Right ventricle myocardium superior (tissue), 1 donor: ENCODE results near the gene UGT3A1. TPM values are rescaled to one million over a fixed set of nuclear protein-coding genes. Genes with fewer than 3 reads are reported as not detected.
"Not testable (repeated sequence)": the region's sequence is repeated elsewhere in the genome, so short reads cannot be mapped to it uniquely, and the experiment has no call there.

Source experiments
- ATAC-seq: fragments of 200-7000 bp; cut with Tn5 transposase; one replicate; pipeline ENCODE4 v1.9.1; 2020; ENCODE audit warnings: mild to moderate bottlenecking; ENCODE audit not compliant: poor library complexity
- DNase-seq: peaks from one replicate; pipeline ENCODE4 v3.0.0-alpha.2; 2020
- intact Hi-C: fragments of 100-400 bp; cut with DNase I; formaldehyde crosslinking; loops from one replicate; pipeline ENCODE4 v1.11.2; 2022
- long read RNA-seq: library from polyadenylated mRNA; unstranded; transcript quantifications from one replicate; pipeline ENCODE4 v2.0.0, GENCODE V29; 2021
- total RNA-seq: library from RNA; stranded (reverse); fragmentation: NEBNext Ultra II Directional; extraction: Animal tissue kit (Norgen Biotek cat#: 25700); gene quantifications from one replicate; pipeline ENCODE4 v1.2.1, GENCODE V29; 2021
- donor health status: DM: no; HTN: yes; CAD: no; lungs with severe emphysema.

Gene UGT3A1
- not detected for total RNA-seq
- long read RNA-seq: 0 reads

DNA sequence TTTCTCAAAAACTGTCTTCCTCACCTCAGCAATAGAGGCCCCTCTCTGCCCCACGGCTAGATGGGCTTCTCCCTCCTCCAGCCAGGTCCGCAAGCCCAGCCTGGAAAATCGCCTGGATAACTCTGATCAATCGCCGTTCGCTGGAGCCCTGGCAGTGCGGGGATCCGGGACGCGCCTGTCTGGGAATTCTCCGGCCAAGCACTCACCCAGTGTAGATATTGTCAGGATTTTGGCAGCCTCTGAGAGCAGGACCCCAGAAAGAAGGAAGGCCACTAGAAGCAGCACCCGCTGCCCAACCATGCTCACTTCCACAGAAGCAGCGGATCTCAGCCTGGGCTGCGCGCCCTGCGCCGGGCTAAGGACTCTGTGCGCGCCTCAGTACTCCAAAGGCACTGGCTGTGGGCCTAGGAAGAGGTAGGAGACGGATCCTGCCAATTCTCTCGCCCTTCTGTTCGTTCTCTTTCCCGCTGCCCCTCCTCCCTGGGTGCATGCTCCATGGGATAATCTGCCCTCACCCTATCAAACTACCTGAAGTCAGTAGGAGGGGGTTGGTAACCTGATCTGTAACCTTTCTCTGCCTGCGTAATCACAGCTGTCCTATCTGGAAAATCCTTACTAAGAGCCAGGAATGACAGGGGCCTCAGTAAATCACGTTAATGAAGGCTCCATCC is at the start of gene UGT3A1:
Gene UGT3A1 (minus strand): TSS at position 450 of the 671 bp plus-strand sequence. CDS start 150 bp downstream, at position 300.
- DNase-seq: no peak
- no peak for ATAC-seq
- intact Hi-C loops: no loop called here

DNA sequence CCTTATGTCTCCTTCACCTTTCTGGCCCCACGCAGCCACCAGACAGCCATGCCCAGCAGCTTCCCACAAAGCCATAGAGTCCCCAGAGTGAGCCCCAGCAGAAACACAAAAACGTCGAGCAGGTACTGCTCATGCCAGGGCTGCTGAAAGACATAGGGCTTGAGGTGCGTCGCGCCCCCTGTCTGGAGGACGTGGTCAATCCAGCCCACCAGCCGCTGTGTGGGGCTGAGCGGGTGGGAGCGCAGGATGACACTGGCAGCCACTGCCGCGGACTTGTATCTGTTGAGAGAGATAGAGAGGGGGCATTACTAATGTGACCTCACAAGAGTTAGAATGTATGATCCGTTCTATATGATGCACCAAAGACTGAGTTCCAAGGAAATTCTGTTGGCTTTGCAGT is 44.5 kb upstream of the UGT3A1 start:
- DNase-seq: no peak
- ATAC-seq: no peak
- intact Hi-C loops: no loop called here

DNA sequence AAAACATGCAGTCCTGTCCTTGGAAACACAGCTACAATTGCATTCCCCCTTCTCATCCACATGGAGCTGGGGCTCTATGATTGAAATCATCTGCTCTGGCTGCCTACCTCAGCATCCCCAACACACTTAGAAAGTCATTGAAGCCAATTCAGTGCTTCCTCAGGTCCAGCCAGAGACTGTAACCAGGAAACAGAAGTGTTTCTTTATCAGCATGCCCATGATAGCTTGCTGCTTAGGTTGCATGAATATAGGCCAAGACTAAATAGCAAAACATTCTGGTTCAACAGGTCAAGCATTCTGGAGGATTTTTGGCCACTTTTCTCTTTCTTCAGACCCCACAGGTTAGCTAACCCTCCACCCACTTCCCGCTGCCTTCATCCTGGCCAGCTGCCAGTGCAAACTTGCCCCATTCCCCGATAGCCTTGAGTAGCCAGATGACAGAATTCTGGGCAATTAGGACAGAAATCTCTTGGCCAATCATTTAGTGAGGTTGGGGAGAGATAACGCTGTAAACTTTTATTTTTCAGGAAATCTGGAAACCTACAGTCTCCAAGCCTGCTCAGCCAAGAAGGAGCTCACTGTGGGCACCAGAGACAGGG is 43.4 kb upstream of the UGT3A1 start:
- intact Hi-C loops, DNase-seq, ATAC-seq: not testable (repeated sequence)

DNA sequence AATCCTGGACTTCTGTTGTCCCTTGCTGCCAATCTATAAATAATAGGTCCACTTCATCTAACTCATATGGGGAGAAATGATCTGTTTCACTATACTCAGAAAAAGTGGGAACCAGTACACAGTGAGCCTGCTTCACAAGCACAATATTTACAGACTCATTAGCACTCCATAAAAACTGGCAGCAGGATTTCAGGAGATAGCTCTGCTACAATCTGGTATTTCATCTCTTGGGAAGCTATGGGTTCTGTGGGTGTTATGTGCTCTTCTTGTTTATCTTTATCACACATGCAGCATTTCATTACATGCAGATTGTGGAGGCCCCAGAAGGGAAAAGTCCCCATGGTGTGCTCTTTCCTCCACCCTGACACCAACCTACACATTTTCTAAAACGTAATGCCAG is 42.3 kb upstream of the UGT3A1 start:
- ATAC-seq: no peak
- intact Hi-C loops: no loop called here
- no peak for DNase-seq

DNA sequence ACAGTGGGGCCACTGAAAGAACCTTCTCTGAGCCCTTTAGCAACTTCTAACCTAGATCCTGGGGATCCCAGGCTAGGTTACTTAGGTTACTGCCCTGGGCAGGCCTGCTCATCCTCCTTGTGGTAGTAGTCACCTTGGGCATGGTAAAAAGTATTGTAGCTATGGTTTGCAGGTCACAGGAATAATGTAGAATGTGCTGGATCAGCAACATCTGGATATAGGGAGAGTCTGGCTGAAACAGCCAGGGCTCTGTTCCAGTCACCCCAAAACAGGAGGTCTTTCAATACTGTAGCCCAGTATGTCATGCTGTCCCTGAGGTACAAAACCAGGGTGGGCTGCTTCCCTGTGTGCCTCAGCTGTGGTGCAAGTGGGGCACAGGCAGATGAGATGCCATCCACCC is 41.9 kb upstream of the UGT3A1 start:
- no peak for DNase-seq
- no peak for ATAC-seq
- intact Hi-C loops: no loop called here

DNA sequence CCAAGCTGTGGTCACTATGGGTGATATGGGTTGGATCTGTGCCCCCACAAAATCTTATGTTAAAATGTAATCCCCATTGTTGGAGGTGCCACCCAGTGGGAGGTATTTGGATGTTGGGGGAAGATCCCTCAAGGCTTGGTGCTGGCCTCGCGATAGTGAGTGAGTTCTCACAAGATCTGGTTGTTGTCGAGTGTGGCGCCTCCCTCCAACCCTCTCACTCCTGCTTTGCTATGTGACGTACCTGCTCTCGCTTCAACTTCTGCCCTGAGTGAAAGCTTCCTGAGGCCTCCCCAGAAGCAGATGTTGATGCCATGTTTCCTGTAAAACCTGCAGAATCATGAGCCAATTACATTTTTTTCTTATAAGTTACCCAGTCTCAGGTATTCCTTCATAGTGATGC is 40.0 kb upstream of the UGT3A1 start:
- intact Hi-C loops: no loop called here
- DNase-seq (no peak), ATAC-seq (no peak)

DNA sequence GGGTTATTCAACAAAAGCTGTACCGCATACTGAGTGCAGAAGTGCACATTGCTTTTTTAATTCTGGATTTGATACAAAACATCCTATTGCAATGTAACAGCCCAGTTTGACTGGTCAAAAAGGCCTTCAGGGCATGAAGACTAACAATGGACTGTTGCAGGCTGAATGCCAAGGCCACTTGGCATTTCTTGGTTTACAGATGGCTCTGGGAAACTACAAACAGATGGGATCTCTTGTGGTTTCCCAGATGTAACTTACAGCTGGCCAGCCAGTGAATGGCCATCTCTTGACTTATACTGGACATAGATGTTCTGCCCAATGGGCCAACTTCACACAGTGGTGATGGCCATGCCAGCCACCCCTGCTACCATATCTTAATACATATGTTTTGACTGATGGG is 38.7 kb upstream of the UGT3A1 start:
- intact Hi-C loops: no loop called here
- ATAC-seq: no peak
- no peak for DNase-seq

DNA sequence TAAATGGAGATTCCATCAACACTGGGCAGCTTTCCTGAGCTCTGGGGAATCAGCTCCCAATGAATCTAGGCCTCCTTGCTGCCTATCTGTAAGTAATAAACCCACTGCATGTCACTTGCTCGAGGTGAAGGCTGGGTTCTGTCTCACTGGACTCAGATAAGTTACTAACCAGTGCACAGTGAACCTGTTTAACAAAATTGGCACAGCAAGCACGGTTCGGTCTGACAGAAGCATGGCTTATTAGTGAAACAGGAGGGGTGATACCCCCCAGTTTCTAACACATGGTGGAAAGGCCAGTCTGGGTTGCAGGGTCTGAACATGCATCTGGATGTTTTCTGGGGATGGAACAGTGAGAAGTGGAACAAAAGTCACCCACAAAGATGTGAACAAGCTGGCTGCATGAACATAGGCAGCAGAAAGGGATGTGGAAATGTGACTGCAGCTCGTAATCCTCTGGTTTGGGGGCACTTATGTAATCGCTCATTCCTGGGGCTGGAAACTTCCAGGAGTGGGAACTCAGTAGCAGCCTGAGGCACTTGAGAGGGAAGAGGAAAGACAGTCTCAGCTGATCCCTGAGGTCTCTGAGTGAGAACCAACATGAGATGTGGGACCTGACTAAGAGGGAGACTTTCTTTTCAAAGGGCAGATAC is 37.8 kb upstream of the UGT3A1 start:
- intact Hi-C loops: no loop called here
- no peak for ATAC-seq
- no peak for DNase-seq

- no peak for ATAC-seq
- intact Hi-C loops: no loop called here
- DNase-seq: no peak
Observed at GRCh38 chr5:36027711-36028110, 36.5 kb upstream of the UGT3A1 start.

DNA sequence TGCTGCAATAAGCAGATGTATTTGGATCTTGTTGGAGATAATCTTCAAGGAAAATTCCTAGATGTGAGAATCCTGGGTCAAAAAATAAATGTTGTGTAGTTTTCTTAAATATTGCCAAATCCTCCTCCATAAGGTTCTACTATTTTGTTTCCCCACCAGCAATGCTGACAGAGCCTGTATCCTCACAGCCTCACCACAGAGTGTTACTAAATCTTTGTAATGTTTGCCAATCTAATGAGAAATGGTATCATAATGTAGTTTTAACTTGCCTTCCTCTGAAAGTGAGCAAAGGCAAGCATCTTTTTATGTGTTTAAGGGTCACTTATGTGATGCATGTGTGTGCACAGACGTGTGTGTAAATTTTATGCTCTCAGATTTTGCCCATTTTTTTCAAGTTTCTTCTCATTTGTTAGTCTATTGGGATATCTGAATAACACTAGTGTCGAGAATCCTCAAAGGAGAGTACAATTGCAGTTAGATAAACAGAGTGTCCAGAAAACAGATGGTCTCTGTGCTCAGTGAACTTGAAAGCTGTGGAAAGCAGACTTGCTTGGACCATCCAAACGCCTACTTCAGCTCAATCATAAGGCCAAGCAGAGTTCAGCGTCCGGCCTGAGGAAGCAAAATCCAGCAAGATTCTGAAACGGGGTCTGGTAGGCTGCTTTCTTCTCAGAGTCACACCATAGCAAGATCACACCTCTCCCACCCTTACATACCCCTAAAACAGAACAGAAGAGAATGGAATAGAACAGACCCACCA is 35.7 kb upstream of the UGT3A1 start:
- DNase-seq (no peak), ATAC-seq (no peak)

GRCh38 chr5:36022246-36022645 is 31.1 kb upstream of the UGT3A1 start:
- DNase-seq, intact Hi-C loops, ATAC-seq: not testable (repeated sequence)

More for the DNA sequence above, 35.7 kb upstream of the UGT3A1 start:
- intact Hi-C loops: no loop called here

DNA sequence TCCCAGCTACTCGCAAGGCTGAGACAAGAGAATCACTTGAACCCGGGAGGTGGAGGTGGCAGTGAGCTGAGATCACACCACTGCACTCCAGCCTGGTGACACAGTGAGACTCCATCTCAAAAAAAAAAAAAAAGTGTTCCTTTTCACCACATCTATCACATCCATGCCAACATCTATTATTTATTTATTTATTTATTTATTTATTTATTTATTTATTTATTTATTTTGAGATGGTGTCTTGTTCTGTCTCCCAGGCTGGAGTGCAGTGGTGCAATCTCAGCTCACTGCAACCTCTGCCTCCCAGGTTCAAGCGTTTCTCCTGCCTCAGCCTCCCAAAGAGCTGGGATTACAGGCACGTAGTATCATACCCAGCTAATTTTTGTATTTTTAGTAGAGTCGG is 28.4 kb upstream of the UGT3A1 start:
- intact Hi-C loops, DNase-seq, ATAC-seq: not testable (repeated sequence)

- DNase-seq (no peak), ATAC-seq (no peak)
- intact Hi-C loops: no loop called here
Observed at GRCh38 chr5:36017622-36018021, 26.4 kb upstream of the UGT3A1 start.

- ATAC-seq (peak; percentile 75), DNase-seq (no peak)
- intact Hi-C loops: no loop called here
Observed at GRCh38 chr5:36017004-36017403, 25.8 kb upstream of the UGT3A1 start.

DNA sequence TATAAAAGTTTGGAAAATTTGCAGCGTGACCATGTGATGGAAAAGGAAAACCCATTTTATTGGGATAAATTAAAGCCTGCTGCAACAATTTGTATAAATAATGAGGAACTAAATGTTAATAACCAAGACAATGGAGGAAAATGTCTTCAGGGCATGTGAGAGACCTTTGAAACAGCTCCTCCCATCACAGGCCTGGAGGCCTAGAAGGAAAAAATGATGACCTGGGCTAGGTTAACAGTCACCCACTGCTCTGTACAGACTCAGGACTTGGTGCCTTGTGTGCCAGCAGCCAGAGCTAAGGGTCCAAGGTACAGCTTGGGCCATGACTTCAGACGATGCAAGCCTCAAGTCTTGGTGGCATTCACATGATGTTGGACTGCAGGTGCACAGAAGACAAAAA is 22.0 kb upstream of the UGT3A1 start:
- ATAC-seq (no peak), DNase-seq (no peak)
- intact Hi-C loops: no loop called here

- DNase-seq (no peak), ATAC-seq (no peak)
- intact Hi-C loops: no loop called here
Observed at GRCh38 chr5:36009698-36010097, 18.5 kb upstream of the UGT3A1 start.

DNA sequence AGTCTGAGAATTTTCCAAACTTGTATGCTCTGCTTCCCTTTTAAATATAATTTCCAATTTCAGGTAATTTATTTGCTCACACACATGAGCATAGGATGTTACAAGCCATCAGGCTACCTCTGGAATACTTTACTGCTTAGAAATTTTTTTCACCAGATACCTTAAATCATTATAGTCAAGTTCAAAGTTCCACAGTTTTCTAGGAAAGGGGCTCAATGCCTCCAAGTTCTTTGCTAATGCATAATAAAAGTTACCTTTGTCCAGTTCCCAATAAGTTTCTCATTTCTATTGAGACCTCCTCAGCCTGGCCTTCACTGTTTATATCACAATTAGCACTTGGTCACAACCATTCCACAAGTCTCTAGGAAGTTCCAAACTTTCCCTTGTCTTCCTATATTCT is 16.2 kb upstream of the UGT3A1 start:
- DNase-seq: no peak
- intact Hi-C loops: no loop called here
- no peak for ATAC-seq

GRCh38 chr5:36006163-36006562 is 15.0 kb upstream of the UGT3A1 start:
- intact Hi-C loops: no loop called here
- no peak for ATAC-seq
- no peak for DNase-seq

GRCh38 chr5:36001032-36001431 is 9.8 kb upstream of the UGT3A1 start:
- no peak for ATAC-seq

More at GRCh38 chr5:36001032-36001431, 9.8 kb upstream of the UGT3A1 start:
- DNase-seq: no peak
- intact Hi-C loops: no loop called here
